Kidney (tissue), 14 donors: ENCODE measurements around the gene EPHA4. TPM values are rescaled to one million over a fixed set of nuclear protein-coding genes. Genes with fewer than 3 reads are reported as not detected.
A peak's percentile ranks its signal among the peaks of the same experiment; 100 is the strongest.

Source experiments
- DNase-seq, 5 donors: peaks; one replicate each; pipeline ENCODE4 v3.0.0-alpha.2; 2013 to 2020
- FAIRE-seq: peaks from 2 replicates; lab custom pipeline; 2012; peaks lifted over from hg19 to GRCh38; lab: Jason Lieb, UNC
- H3K27ac ChIP-seq, 2 donors: one replicate each; pipeline ENCODE4 v1.7.0; 2013; ENCODE audit warnings: low read depth in 2 of 2, low read length in 2 of 2, inconsistent platforms in 1 of 2
- H3K27me3 ChIP-seq: one replicate; pipeline ENCODE4 v1.7.1; 2013; ENCODE audit warnings: low read length, inconsistent platforms; ENCODE audit not compliant: control insufficient read depth, insufficient read depth
- H3K36me3 ChIP-seq, 3 donors: one replicate each; pipeline versions ENCODE4 v1.7.0 to v1.7.1; 2013; ENCODE audit warnings: low read length in 3 of 3, control low read depth in 1 of 3, inconsistent platforms in 1 of 3; ENCODE audit not compliant: insufficient read depth in 3 of 3, control insufficient read depth in 2 of 3
- H3K4me1 ChIP-seq, 3 donors: one replicate each; pipeline versions ENCODE4 v1.7.0 to v1.7.1; 2013; ENCODE audit warnings: low read length in 3 of 3, inconsistent platforms in 1 of 3, low read depth in 1 of 3; ENCODE audit not compliant: control insufficient read depth in 2 of 3, insufficient read depth in 2 of 3
- H3K4me3 ChIP-seq, 3 donors: one replicate each; pipeline versions ENCODE4 v1.7.0 to v1.8.1; 2013; ENCODE audit warnings: low read length in 3 of 3, control low read depth in 1 of 3, inconsistent platforms in 1 of 3
- H3K9ac ChIP-seq, 3 donors: one replicate each; pipeline versions ENCODE4 v1.7.0 to v1.7.1; 2013; ENCODE audit warnings: low read length in 3 of 3, control low read depth in 1 of 3, inconsistent platforms in 1 of 3
- H3K9me3 ChIP-seq, 3 donors: one replicate each; pipeline versions ENCODE4 v1.7.0 to v1.7.1; 2013; ENCODE audit warnings: low read length in 3 of 3, control low read depth in 1 of 3, inconsistent platforms in 1 of 3; ENCODE audit not compliant: control insufficient read depth in 2 of 3, insufficient read depth in 1 of 3
- CTCF ChIP-seq: IDR thresholded peaks from 3 replicates; pipeline ENCODE4 v1.5.1; 2012; ENCODE audit warnings: mild to moderate bottlenecking, moderate library complexity, borderline replicate concordance; ENCODE audit not compliant: insufficient read depth; ENCODE audit errors: extremely low read depth
- intact Hi-C: fragments of 100-400 bp; cut with DNase I; formaldehyde crosslinking; loops from one replicate; pipeline ENCODE4 v1.11.1; 2022
- polyA plus RNA-seq: library from polyadenylated mRNA; stranded (reverse); fragments of 350-450 nt; fragmentation: Illumina TruSeq; extraction: RNeasy Lipid Tissue Mini Kit (QIAGEN cat#74804); gene quantifications from one replicate; pipeline ENCODE4 v1.2.3, GENCODE V29; 2014; ENCODE audit warnings: low read depth, low replicate concordance; ENCODE audit not compliant: insufficient read depth
- total RNA-seq: library from RNA; stranded (reverse); fragmentation: NEBNext Ultra II Directional; extraction: Animal tissue kit (Norgen Biotek cat#: 25700); gene quantifications from one replicate; pipeline ENCODE4 v1.2.1, GENCODE V29; 2021
- donor health status: control.
- donor health status: control.
- donor health status: control.
- donor health status: control.
- donor health status: control.
- donor health status: DM: yes; HTN: yes; CAD: no.
- donor health status: Normal renal cell carcinoma (clear cell type).

The EPHA4 gene
- total and polyA plus RNA-seq, 2 donors from 2014 or later: 4.8 to 38.0 TPM

DNA sequence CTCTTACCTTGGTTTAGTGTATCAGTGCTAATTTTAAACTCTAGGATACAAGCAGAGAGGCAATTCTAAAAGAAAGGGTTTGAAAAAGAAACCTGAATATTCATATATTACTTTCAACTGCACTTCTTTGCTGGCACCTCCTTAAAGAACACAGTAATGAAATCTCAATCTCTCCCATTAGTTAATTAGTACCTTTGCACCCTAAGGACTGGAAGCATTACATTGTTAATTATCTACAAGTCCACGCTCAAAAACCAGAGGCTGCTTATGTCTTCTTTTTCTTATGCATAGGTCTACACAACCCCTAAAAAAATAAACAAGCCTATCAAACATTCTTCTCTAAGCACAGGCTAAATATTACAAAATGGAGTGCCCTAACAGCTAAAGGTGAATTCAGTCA lies 20.2 kb downstream of the EPHA4 start:
- DNase-seq (peak in 1 of 5 donors; percentile 25), FAIRE-seq (no peak)
- no peaks in the 10 kb centered on the region for H3K9me3 ChIP-seq
- H3K4me3 ChIP-seq: peak overlapping the region in 1 of 3 donors; percentile 7
- H3K27ac ChIP-seq: no peak overlapping the region
- TF ChIP-seq CTCF: no peak
- no peaks in the 10 kb centered on the region for H3K36me3 ChIP-seq
- no peak overlapping the region for H3K9ac ChIP-seq
- intact Hi-C loops: no loop called here
- H3K27me3 ChIP-seq: no peaks in the 10 kb centered on the region
- peaks cover 0 to 13% (median 6%) of the 10 kb centered on the region in 3 donors for H3K4me1 ChIP-seq

- Histone ChIP-seq H3K36me3 (no peaks in the 10 kb centered on the region), H3K27ac (no peak overlapping the region), H3K9ac (no peak overlapping the region), H3K4me1 (peaks cover 0 to 5% (median 0%) of the 10 kb centered on the region in 3 donors), H3K27me3 (no peaks in the 10 kb centered on the region), H3K4me3 (no peak overlapping the region), H3K9me3 (no peaks in the 10 kb centered on the region)
- FAIRE-seq: no peak
- intact Hi-C loops: no loop called here
- no peak for TF ChIP-seq CTCF
- DNase-seq: no peak
Measured at GRCh38 chr2:221549143-221549542, 23.0 kb downstream of the EPHA4 start.

DNA sequence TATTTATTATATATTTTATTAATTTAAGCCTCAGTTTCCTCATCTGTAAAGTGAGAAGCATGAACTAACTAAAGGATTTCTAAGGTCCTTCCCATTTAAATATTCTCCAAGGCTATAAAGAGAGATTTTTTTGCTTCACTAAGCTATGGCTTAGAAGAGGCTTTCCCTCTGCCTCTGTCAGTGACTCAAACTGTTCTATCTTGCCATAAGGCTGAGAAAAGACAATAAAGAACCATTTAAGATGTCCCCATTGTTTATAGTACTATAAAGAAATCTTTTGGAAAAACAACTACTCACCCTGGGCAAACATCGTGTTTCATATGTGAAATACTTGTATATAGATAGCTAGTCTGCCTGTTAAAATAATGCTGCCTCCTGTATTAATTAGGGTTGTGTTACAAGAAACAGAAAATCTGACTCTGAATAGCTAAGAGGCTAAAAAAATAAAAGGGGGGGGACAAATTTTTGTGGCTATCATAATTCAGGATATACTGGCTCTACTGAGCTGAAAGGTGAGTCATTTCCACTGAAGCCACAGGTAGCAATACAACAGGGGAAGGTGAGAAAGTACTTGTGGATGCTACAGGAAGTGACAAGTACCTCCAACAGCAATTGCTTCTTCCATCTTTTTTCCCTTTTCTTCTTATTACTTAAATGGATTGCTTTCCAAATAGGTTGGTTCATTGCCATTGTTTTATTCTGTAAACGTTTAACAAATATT lies 25.4 kb downstream of the EPHA4 start:
- no peak for TF ChIP-seq CTCF
- FAIRE-seq: no peak
- no peaks in the 10 kb centered on the region for H3K4me1 ChIP-seq
- no peaks in the 10 kb centered on the region for H3K36me3 ChIP-seq
- H3K9me3 ChIP-seq: no peaks in the 10 kb centered on the region
- H3K9ac ChIP-seq: no peak overlapping the region
- intact Hi-C loops: no loop called here
- no peak overlapping the region for H3K27ac ChIP-seq
- H3K27me3 ChIP-seq: no peaks in the 10 kb centered on the region
- H3K4me3 ChIP-seq: no peak overlapping the region
- DNase-seq: no peak
